Type B pancreatic cell (in vitro differentiated cells): Measurements from ENCODE around the gene ETV4. TPM values are rescaled to one million over a fixed set of nuclear protein-coding genes. Genes with fewer than 3 reads are reported as not detected.

ENCODE experiments used
- DNase-seq: peaks from one replicate; pipeline ENCODE4 v3.0.0; 2021; ENCODE audit warnings: mixed read lengths; ENCODE audit not compliant: unreplicated experiment; ENCODE audit errors: extremely low spot score
- H3K27ac Mint-ChIP-seq: 2 replicates; pipeline ENCODE4 v1.8.0; 2021; ENCODE audit warnings: mild to moderate bottlenecking, mixed read lengths
- H3K27me3 Mint-ChIP-seq: 2 replicates; pipeline ENCODE4 v1.8.0; 2021; ENCODE audit warnings: mixed read lengths
- H3K36me3 Mint-ChIP-seq: 2 replicates; pipeline ENCODE4 v1.8.0; 2021; ENCODE audit warnings: mixed read lengths
- H3K4me1 Mint-ChIP-seq: one replicate; pipeline ENCODE4 v1.8.0; 2021; ENCODE audit warnings: mixed read lengths; ENCODE audit not compliant: unreplicated experiment
- H3K4me3 Mint-ChIP-seq: 2 replicates; pipeline ENCODE4 v1.8.0; 2021; ENCODE audit warnings: mild to moderate bottlenecking, mixed read lengths
- H3K9me3 Mint-ChIP-seq: 2 replicates; pipeline ENCODE4 v1.8.0; 2021; ENCODE audit warnings: mixed read lengths
- total RNA-seq: library from RNA; stranded (reverse); gene quantifications from 2 replicates; pipeline ENCODE4 v1.2.1, GENCODE V29; 2021; ENCODE audit warnings: low replicate concordance
- TF ChIP-seq, protein P1 (sequence below): fragments of 200-600 bp; sonication (generic); conservative IDR thresholded peaks from 2 replicates; pipeline ENCODE4 v1.5.0; 2021; ENCODE audit warnings: antibody characterized with exemption, mild to moderate bottlenecking

Gene ETV4
- total RNA-seq, 1 donor from 2014 or later = 18.3 TPM

DNA sequence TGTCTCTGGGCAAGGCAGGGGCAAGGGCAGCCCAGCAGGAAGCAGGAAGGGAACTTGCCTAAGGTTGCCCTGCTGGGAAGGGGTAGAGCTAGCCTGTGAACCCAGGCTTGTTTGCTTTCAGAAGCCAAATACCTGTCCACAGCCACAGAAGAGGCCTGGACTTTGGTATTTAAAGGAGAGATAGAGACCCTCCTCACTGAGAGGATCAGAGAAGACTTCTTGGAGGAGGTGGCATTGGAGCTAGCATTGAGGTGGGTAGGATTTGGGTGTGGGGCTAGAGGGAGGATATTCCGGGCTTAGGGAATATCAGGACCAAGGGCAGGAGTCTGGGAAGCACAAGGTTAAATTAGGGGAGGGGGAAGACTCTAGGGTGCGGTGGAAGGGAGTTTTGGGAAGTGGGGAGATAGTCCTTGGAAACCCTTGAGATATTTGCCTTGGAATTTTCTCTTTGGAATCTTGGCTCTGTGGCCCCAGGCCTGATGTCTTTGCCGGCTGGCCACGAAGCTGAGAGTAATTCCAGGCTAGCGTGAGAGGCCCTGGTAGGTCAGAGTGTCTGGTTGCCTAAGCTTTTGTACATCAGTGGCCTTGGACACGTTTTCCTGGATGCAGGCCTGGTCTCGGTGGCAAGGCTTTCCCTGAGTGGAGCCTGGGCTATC lies 13.1 kb upstream of the ETV4 start:
- Mint-ChIP-seq H3K36me3 (no peaks in the 10 kb centered on the region), H3K27me3 (peaks cover 26% of the 10 kb centered on the region), H3K4me1 (peaks cover 24% of the 10 kb centered on the region), H3K4me3 (no peak overlapping the region), H3K27ac (no peak overlapping the region), H3K9me3 (no peaks in the 10 kb centered on the region)
- DNase-seq = no peak
- TF ChIP-seq, protein P1, sequence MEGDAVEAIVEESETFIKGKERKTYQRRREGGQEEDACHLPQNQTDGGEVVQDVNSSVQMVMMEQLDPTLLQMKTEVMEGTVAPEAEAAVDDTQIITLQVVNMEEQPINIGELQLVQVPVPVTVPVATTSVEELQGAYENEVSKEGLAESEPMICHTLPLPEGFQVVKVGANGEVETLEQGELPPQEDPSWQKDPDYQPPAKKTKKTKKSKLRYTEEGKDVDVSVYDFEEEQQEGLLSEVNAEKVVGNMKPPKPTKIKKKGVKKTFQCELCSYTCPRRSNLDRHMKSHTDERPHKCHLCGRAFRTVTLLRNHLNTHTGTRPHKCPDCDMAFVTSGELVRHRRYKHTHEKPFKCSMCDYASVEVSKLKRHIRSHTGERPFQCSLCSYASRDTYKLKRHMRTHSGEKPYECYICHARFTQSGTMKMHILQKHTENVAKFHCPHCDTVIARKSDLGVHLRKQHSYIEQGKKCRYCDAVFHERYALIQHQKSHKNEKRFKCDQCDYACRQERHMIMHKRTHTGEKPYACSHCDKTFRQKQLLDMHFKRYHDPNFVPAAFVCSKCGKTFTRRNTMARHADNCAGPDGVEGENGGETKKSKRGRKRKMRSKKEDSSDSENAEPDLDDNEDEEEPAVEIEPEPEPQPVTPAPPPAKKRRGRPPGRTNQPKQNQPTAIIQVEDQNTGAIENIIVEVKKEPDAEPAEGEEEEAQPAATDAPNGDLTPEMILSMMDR = no peak

DNA sequence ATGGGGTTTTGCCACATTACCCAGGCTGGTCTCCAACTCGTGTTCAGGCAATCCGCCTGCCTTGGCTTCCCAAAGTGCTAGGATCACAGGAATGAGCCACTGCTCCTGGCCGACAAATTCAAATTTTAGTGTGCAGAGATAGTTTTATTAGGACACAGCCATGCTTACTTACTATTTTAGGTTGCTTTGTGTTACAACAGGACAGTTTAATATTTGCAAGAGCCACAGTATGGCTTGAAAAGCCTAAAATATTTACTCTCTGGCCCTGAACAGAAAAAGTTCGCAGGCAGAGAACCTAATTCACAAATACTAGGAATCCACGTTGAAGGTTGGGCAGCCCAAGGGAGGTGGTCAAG lies 12.6 kb upstream of the ETV4 start:
- Mint-ChIP-seq H3K27me3 (peaks cover 25% of the 10 kb centered on the region), H3K9me3 (no peaks in the 10 kb centered on the region), H3K27ac (no peak overlapping the region), H3K4me1 (peaks cover 24% of the 10 kb centered on the region), H3K36me3 (no peaks in the 10 kb centered on the region), H3K4me3 (no peak overlapping the region)
- no peak for DNase-seq
- TF ChIP-seq, protein P1 = no peak

DNA sequence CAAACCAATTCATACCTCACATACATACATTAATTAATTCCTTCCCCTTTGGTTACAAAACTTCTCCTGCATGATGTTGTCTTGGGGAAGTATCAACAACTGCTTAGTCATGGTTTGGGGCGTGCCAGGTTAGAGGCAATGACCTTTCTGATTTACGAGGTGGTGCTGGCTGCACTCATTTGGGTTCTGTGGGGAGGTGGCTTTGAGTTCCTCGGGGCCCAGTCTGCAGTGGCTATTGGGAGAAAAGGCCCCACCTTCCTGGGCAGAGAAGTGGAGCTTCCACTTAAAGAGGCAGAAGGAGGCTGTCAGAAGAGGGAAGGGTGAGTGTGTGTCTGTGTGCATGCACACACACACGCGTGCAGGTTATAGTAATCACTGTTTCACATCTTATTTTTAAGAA lies 10.2 kb upstream of the ETV4 start:
- H3K27ac Mint-ChIP-seq = peak overlapping the region; percentile 52
- TF ChIP-seq, protein P1 = no peak

DNA sequence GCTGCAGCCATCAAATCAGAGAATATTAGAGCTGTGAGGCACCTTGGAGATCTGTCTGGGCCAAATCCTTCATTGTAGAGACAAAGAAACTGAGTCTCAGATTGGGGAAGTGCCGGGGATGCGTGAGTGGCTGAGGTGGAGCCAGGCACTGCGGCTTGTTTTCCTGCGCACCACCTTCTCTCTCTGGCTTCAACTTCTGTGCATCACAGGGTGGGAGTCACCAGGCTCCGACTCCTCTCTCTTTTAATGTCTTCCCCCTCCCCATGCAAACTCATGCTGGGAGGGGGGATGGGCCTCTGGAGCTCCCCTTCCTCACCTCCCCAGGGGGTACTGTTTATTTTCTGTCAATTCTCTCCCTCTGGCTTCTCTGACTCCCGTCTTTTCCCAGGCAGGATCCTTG lies 8.7 kb upstream of the ETV4 start:
- peaks cover 16% of the 10 kb centered on the region for H3K27me3 Mint-ChIP-seq
- TF ChIP-seq, protein P1 = no peak
- H3K9me3 Mint-ChIP-seq = no peaks in the 10 kb centered on the region
- H3K27ac Mint-ChIP-seq = no peak overlapping the region
- H3K4me1 Mint-ChIP-seq = peaks cover 23% of the 10 kb centered on the region
- H3K36me3 Mint-ChIP-seq = no peaks in the 10 kb centered on the region
- no peak for DNase-seq
- H3K4me3 Mint-ChIP-seq = no peak overlapping the region

More for the DNA sequence above, 10.2 kb upstream of the ETV4 start:
- DNase-seq = no peak
- Mint-ChIP-seq H3K27me3 (peaks cover 18% of the 10 kb centered on the region), H3K9me3 (no peaks in the 10 kb centered on the region), H3K36me3 (no peaks in the 10 kb centered on the region), H3K4me3 (no peak overlapping the region), H3K4me1 (peaks cover 23% of the 10 kb centered on the region)

DNA sequence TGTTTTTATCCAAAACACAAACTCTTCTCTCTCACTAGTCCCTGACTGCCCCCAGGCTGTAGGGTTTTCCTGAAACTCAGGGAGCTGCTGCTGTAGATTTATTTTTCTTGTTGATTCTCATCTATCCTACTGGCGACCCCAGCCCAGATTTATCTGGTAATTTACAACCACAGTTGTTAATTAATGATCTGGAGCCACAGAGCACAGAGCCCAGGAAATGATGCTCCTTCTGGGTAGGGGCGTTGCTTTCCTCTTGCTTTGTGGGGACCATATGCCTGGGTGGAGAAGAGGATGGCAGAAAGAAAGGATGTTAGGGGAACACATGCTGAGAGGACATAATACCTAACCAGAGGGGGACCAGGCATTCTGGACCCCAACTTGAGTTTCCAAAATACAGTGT lies 7.4 kb upstream of the ETV4 start:
- Mint-ChIP-seq H3K9me3 (no peaks in the 10 kb centered on the region), H3K4me3 (no peak overlapping the region), H3K27ac (peak overlapping the region; percentile 53), H3K27me3 (peaks cover 28% of the 10 kb centered on the region), H3K4me1 (peaks cover 23% of the 10 kb centered on the region), H3K36me3 (no peaks in the 10 kb centered on the region)
- TF ChIP-seq, protein P1 = no peak
- DNase-seq = no peak
